GM13977 (cell line): ENCODE results near the gene CARNS1.

ENCODE experiments used
- DNase-seq: peaks from one replicate; pipeline ENCODE4 v3.0.0; 2012; ENCODE audit warnings: low spot score
- CTCF ChIP-seq: IDR thresholded peaks from 2 replicates; pipeline ENCODE4 v1.5.1; 2012; ENCODE audit warnings: mild to moderate bottlenecking, control low read depth; ENCODE audit not compliant: insufficient read depth; ENCODE audit errors: extremely low read depth, missing control alignments
- in situ Hi-C: fragments of 300-500 bp; cut with MboI; formaldehyde crosslinking; loops from one replicate; pipeline ENCODE4 v1.12.0; 2022; ENCODE audit warnings: low sequenced_read_pairs, low pct_unique_long_range_greater_than_20kb, mixed read lengths, inconsistent platforms; ENCODE audit not compliant: unreplicated experiment

The CARNS1 gene

GRCh38 chr11:67368621-67369020 lies 46.9 kb upstream of the CARNS1 start:
- peak; percentile 74 for DNase-seq
- in situ Hi-C loops = no loop called here
- TF ChIP-seq CTCF = no peak

DNA sequence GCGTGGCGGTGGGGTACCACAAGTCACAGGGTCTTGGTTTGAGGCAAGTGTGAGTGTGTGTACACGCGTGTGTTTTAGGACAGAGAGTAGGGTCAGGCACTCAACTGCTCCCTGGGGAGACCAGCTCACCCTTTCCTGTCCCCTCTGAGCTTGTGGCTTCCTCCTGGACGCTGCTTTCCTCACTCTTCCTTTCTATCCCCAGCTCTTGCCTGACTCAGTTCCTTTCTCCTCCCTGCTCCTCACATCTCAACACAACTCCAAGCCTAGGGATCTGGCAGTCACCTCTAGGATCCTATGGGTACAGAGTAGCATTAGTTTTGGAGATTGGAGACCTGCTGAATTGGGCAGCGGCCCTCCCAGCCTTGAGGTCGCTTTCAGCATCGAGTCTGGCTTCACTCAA lies 46.2 kb upstream of the CARNS1 start:
- TF ChIP-seq CTCF = no peak
- in situ Hi-C loops = no loop called here
- DNase-seq = no peak

GRCh38 chr11:67369801-67370284 lies 45.6 kb upstream of the CARNS1 start:
- no peak for TF ChIP-seq CTCF
- DNase-seq = no peak
- in situ Hi-C loops = no loop called here

GRCh38 chr11:67370351-67371076 lies 45.0 kb upstream of the CARNS1 start:
- no peak for DNase-seq
- no peak for TF ChIP-seq CTCF
- in situ Hi-C loops = no loop called here

GRCh38 chr11:67371189-67371910 lies 44.1 kb upstream of the CARNS1 start:
- TF ChIP-seq CTCF = peak; percentile 47
- DNase-seq = peak; percentile 70
- in situ Hi-C loops = no loop called here

DNA sequence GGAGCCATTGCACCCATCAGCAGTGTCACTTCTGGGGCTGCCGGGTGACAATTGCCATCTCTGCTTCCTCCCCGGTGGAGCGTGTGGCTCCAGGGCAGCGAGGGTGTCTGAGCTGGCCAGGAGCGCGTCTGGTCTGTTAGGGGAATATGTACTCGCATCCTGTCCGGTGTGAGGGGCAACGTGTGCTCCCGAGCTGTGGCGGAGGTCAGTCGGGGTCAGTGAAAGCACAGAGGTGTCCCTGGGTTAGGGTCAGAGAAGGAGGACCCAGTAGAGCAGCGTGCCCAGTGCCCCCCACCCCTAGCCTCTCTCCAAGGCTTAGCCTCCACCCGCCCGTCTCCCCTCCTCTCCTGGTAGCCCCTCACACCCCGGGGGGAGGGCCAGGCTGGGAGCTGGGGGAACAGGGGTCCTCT lies 43.6 kb upstream of the CARNS1 start:
- in situ Hi-C loops = no loop called here
- no peak for TF ChIP-seq CTCF
- no peak for DNase-seq
